Measurements from ENCODE around the gene PFDN6. TPM values are rescaled to one million over a fixed set of nuclear protein-coding genes. Genes with fewer than 3 reads are reported as not detected.

PFDN6 gene
- total and polyA plus RNA-seq, 2 of the 13 experiments (the other 11 are each of a cell fraction or from before 2014, with no cell fraction given), result 75.5 to 87.0 TPM

DNA sequence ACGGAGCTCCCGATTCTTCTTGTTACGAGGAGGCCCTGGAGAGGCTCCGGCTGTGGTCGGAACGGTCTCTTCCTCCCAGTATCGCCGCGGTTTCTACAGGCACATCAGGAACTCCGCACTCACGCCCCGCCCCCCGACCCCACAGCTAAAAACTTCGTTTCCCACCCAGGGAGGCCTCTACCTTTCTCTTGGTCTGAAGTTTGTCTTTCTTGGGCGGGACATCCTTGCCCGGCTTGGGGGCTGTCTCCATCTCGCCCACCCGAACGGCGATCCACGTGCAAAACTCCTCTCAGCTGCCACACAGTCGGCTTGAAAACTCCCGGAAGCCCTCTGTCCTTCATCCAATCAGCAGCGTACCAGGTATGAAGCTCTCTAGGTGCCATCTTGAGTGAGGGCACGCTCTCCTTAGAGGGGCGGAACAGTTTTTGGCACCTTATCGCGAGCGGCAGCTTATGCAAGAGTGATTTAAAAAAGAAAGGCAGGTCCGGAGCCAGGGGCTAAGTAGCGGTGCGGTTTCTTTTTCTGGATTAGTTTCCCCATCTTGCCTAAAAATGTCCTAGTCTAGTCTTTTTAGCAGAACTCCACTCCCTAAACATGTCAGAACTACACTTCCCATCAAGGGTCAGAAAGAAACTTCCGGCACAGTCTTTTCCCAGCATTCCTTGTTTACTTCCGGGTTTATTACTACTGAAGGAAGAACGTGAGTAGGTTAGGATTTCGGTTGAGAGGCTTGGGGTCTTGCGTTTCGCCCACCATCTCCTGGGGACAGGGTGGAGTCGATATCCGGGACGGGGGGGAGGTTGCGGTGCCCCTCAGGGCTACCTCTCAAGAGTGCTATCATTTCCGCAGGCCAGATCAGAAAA, at the start of gene PFDN6, which contains the start of gene WDR46 (continued):
- TF ChIP-seq, protein P1, sequence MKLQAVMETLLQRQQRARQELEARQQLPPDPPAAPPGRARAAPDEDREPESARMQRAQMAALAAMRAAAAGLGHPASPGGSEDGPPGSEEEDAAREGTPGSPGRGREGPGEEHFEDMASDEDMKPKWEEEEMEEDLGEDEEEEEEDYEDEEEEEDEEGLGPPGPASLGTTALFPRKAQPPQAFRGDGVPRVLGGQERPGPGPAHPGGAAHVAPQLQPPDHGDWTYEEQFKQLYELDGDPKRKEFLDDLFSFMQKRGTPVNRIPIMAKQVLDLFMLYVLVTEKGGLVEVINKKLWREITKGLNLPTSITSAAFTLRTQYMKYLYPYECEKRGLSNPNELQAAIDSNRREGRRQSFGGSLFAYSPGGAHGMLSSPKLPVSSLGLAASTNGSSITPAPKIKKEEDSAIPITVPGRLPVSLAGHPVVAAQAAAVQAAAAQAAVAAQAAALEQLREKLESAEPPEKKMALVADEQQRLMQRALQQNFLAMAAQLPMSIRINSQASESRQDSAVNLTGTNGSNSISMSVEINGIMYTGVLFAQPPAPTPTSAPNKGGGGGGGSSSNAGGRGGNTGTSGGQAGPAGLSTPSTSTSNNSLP (IDR thresholded peaks at IDR 0.05; ENCODE audit: low read depth, low read length), result no peak
- TF ChIP-seq ISL2 (CRISPR knock-in tag; IDR thresholded peaks at IDR 0.05) (peak; percentile 42; the same call in 1 of the 2 replicates), ZNF766 (CRISPR knock-in tag; IDR thresholded peaks at IDR 0.05; ENCODE audit: borderline replicate concordance) (no peak), JUN (CRISPR knock-in tag; IDR thresholded peaks at IDR 0.05) (no peak; the same call in 1 of the 2 replicates), ESRRA (CRISPR knock-in tag; IDR thresholded peaks at IDR 0.05; ENCODE audit: low read depth) (no peak), HDAC1 (CRISPR knock-in tag; IDR thresholded peaks at IDR 0.05) (peak; percentile 92), WIZ (CRISPR knock-in tag; IDR thresholded peaks at IDR 0.05) (no peak)
- TF ChIP-seq, protein P2, sequence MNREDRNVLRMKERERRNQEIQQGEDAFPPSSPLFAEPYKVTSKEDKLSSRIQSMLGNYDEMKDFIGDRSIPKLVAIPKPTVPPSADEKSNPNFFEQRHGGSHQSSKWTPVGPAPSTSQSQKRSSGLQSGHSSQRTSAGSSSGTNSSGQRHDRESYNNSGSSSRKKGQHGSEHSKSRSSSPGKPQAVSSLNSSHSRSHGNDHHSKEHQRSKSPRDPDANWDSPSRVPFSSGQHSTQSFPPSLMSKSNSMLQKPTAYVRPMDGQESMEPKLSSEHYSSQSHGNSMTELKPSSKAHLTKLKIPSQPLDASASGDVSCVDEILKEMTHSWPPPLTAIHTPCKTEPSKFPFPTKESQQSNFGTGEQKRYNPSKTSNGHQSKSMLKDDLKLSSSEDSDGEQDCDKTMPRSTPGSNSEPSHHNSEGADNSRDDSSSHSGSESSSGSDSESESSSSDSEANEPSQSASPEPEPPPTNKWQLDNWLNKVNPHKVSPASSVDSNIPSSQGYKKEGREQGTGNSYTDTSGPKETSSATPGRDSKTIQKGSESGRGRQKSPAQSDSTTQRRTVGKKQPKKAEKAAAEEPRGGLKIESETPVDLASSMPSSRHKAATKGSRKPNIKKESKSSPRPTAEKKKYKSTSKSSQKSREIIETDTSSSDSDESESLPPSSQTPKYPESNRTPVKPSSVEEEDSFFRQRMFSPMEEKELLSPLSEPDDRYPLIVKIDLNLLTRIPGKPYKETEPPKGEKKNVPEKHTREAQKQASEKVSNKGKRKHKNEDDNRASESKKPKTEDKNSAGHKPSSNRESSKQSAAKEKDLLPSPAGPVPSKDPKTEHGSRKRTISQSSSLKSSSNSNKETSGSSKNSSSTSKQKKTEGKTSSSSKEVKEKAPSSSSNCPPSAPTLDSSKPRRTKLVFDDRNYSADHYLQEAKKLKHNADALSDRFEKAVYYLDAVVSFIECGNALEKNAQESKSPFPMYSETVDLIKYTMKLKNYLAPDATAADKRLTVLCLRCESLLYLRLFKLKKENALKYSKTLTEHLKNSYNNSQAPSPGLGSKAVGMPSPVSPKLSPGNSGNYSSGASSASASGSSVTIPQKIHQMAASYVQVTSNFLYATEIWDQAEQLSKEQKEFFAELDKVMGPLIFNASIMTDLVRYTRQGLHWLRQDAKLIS (CRISPR knock-in tag; IDR thresholded peaks at IDR 0.05), result no peak
- TF ChIP-seq, protein P3, sequence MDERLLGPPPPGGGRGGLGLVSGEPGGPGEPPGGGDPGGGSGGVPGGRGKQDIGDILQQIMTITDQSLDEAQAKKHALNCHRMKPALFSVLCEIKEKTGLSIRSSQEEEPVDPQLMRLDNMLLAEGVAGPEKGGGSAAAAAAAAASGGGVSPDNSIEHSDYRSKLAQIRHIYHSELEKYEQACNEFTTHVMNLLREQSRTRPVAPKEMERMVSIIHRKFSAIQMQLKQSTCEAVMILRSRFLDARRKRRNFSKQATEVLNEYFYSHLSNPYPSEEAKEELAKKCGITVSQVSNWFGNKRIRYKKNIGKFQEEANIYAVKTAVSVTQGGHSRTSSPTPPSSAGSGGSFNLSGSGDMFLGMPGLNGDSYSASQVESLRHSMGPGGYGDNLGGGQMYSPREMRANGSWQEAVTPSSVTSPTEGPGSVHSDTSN (CRISPR knock-in tag; IDR thresholded peaks at IDR 0.05), result no peak
- TF ChIP-seq, protein P4, sequence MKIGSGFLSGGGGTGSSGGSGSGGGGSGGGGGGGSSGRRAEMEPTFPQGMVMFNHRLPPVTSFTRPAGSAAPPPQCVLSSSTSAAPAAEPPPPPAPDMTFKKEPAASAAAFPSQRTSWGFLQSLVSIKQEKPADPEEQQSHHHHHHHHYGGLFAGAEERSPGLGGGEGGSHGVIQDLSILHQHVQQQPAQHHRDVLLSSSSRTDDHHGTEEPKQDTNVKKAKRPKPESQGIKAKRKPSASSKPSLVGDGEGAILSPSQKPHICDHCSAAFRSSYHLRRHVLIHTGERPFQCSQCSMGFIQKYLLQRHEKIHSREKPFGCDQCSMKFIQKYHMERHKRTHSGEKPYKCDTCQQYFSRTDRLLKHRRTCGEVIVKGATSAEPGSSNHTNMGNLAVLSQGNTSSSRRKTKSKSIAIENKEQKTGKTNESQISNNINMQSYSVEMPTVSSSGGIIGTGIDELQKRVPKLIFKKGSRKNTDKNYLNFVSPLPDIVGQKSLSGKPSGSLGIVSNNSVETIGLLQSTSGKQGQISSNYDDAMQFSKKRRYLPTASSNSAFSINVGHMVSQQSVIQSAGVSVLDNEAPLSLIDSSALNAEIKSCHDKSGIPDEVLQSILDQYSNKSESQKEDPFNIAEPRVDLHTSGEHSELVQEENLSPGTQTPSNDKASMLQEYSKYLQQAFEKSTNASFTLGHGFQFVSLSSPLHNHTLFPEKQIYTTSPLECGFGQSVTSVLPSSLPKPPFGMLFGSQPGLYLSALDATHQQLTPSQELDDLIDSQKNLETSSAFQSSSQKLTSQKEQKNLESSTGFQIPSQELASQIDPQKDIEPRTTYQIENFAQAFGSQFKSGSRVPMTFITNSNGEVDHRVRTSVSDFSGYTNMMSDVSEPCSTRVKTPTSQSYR (CRISPR knock-in tag; IDR thresholded peaks at IDR 0.05; ENCODE audit: borderline replicate concordance), result 0 out of 2 replicates have a peak, but pooled peaks have one; percentile 4
- TF ChIP-seq, protein P5, sequence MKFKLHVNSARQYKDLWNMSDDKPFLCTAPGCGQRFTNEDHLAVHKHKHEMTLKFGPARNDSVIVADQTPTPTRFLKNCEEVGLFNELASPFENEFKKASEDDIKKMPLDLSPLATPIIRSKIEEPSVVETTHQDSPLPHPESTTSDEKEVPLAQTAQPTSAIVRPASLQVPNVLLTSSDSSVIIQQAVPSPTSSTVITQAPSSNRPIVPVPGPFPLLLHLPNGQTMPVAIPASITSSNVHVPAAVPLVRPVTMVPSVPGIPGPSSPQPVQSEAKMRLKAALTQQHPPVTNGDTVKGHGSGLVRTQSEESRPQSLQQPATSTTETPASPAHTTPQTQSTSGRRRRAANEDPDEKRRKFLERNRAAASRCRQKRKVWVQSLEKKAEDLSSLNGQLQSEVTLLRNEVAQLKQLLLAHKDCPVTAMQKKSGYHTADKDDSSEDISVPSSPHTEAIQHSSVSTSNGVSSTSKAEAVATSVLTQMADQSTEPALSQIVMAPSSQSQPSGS (CRISPR knock-in tag; IDR thresholded peaks at IDR 0.05), result no peak; the same call in 1 of the 2 replicates
